ENCODE measurements around the gene MTHFD1L.

GRCh38 chr6:151073701-151074100 lies 208.2 kb downstream of the MTHFD1L start:
- TF ChIP-seq POLR2A (IDR thresholded peaks at IDR 0.05) (no peak), POLR2AphosphoS5 (IDR thresholded peaks at IDR 0.05) (no peak)
- TF ChIP-seq, protein P1, sequence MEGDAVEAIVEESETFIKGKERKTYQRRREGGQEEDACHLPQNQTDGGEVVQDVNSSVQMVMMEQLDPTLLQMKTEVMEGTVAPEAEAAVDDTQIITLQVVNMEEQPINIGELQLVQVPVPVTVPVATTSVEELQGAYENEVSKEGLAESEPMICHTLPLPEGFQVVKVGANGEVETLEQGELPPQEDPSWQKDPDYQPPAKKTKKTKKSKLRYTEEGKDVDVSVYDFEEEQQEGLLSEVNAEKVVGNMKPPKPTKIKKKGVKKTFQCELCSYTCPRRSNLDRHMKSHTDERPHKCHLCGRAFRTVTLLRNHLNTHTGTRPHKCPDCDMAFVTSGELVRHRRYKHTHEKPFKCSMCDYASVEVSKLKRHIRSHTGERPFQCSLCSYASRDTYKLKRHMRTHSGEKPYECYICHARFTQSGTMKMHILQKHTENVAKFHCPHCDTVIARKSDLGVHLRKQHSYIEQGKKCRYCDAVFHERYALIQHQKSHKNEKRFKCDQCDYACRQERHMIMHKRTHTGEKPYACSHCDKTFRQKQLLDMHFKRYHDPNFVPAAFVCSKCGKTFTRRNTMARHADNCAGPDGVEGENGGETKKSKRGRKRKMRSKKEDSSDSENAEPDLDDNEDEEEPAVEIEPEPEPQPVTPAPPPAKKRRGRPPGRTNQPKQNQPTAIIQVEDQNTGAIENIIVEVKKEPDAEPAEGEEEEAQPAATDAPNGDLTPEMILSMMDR (IDR thresholded peaks at IDR 0.05): no peak
